NCI-H524 (cell line): ENCODE results near the gene DYNLT4.
"Not testable (repeated sequence)": the region's sequence is repeated elsewhere in the genome, so short reads cannot be mapped to it uniquely, and the experiment has no call there.

Experiments used
- DNase-seq, 2 experiments: peaks; one replicate each; lab custom pipeline; 2025; lab: John Stamatoyannopoulos, UW

Gene DYNLT4

DNA sequence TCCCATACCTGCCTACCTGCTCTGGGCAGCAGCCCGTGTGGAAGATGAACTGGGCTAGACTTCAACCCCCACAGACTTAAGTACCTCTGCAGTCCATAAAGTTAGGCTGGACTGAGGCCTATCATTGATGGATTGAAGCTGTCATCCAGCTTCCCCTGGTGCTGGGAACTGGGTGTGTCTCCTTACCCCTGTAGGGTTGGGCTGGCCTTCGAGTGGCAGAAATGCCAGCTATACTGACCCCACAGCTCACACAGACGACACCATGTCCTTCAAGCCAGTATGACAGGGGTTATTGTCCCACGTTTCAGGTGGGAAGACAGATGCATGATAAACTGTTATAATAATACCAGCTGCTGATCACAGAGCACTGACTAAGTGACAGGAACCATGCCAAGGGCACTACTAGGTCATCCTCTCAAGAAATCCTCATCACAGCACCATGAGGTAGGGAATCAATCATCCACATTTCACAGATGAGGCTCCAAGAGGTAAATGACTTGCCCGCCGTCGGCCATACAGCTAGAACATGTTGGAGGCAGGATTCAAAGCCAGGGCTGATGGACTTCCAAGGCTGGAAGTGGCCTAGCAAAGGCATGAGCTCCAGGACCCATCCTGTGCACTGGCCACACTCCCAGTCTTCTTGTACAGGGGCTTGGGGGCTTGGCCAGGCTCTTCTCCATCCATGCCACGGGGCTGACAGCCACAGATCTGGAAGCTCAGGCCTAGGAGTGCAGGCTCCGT lies 18.9 kb downstream of the DYNLT4 start, which contains the start of gene BEST4:
Gene BEST4 (minus strand): TSS at position 51 of the 741 bp plus-strand sequence. CDS start 465 bp downstream, outside the sequence.
- no peak for DNase-seq

DNA sequence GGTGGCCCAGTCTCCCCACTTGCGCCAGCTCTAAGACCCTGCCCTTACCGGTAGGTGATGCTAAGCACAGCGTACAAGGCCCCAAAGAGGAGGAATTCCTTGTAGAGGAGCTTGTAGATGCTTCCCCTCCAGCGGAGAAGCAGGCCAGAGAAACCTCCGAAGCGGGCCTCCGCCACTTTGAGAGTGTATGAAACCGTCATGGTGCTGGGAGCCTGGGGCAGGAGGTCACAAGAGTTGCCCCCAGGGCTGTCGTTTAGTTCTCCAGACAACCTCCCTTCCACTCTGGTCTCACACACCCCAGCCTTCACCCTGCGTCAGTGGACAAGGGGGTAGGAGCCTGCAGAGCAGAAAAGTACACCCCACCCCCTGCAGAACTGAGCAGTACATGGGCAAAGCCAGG lies 19.6 kb downstream of the DYNLT4 start:
- no peak for DNase-seq

DNA sequence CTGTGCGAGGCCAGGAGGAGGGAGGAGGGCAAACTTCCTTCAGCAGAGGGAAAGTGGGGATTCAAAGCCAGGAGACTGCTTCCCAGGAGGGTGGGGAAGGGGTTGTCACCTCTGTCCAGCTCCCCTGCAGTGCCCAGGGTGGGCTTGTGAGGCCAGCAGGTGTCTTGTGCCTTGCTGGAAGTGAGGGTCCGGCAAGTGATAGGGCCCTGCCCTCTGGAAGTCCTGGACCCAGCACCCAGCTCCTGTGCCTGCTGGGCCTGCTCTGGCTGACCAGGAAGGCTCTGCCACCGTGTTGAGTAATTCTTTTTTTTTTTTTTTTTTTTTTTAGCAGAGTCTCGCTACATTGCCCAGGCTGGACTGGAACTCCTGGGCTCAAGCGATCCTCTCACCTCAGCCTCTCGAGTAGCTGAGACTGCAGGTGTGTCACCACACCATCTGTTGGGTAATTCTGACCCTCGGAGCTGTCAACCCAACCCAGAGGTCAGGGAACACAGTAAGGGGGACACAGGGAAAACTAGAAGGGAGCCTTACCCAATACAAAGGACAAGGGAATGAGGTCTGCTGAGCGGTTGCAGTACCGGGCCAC lies 20.2 kb downstream of the DYNLT4 start:
- no peak for DNase-seq

DNA sequence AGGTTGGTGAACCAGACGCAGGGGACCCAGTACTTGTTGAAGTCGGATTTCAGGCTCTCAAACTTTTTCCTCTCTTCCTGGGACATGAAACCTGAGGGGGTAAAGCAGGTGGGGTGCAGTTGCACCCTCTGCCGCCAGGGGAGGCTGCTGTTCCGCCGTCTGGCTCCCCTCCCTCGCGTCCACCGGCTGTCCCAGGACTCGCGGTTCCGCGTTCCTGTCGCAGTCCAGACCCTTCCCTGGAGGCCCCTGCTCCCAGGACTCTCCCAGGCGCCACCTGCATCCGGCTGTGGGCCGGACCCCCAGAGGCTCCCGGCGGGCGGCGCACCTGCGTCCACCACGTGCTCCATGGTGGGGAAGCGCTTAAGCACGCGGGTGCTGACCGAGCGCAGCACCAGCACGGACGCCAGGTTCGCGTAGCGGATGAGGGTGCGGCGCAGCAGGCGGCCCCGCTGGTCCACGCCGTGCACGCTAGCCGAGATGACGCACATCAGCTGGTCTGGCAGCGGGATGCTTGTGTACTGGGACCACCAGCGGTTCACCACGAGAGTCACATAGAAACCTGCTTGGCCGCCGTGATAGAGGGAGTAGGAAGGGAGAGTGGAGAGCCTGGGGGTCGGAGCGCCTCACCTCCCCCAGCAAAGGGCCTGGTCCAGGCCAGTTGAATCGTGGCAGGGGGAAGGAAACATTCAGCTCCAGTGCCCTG lies 20.9 kb downstream of the DYNLT4 start:
- peak; percentile 19 to 61 for DNase-seq

DNA sequence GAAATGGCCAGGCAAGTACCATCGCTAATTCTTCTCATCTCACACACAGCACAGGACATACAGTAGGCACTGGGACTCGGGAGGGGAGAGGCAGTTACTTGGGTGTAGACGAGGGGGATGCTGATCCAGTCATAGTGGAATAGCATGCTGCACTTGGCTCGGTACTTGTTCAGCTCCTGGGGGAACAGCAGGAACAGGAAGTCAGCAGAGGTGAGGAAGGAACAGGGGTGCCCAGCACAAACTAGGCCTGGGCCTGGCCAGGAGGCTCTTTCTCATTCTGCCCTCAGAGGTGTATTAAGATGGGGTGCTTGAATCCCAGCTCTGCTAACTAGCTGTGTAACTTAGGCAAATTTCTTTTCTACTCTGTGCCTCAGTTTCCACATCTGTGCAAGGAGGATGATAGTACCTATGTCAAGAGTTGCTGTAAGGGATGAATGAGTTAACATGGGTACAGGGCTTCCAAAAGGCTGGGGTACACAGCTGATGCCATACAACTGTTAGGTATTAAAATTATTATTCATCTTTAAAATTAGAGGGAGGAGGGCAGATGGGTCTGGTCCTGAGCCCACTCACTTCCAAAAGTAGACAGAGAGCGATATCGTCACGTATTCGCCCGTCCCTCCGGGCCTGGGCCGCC lies 21.5 kb downstream of the DYNLT4 start:
- no peak for DNase-seq

DNA sequence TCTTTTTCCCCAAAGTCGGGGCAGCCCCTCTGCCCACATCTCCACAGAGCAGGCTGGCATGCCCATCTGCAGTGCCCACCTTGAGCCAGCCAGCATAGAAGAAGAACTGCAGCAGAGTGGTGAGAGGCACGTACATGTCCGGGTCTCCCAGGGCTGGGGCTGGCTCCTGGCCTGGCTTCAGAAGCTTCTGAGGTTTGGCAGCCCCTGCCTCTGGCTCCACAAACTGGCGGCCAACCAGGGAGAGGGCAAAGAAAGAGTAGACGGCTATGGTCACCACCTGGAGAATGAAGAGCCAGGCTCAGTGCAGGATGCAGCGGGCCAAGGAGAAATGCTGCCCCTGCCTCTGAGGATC lies 22.1 kb downstream of the DYNLT4 start:
- DNase-seq, result no peak

DNA sequence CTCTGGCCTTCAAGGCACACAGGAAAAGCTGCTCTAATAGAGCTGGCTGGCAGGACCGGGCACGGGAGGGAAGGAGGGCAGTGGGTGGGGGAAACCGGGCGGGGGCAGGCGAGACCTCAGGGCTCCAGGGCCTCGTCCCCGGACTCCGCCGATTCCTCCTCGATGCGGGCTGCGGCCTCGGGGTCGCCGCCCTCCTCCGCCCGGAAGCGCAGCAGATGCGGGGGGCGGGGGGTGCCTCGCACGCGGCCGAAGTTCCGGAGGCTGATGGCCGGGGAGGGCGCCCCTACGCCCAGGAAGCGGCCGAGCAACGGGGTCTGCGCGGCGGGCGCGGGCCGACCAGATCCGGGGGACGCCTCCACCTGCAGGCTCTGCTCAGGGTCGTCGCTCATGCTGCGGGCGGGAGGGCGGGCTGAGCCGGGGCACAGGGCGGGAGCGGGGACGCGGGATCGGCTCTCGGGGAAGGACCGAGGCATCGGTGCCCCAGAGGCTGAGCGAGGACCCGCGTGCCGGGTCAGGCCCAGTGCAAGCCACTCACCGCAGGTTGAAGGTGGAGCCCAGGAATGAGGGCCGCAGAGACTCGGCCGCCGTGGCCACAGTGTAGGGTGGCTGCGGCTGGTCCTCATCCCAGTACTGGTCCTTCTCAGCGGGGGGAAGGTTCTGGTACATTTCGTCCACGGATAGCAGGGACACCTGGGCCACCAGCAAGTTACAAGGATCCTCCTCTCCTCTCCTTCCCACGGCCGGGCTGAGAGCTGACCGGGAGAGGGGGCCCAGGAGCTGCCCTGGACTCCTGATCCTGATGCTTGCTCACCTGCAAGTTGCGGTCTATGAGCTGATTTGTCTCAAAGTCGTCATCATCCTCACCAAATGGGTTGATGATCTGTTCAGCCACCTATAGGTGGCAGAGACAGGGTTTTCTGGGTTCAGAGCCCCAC lies 22.8 kb downstream of the DYNLT4 start:
- DNase-seq, result peak in 1 of 2 experiments; percentile 28

DNA sequence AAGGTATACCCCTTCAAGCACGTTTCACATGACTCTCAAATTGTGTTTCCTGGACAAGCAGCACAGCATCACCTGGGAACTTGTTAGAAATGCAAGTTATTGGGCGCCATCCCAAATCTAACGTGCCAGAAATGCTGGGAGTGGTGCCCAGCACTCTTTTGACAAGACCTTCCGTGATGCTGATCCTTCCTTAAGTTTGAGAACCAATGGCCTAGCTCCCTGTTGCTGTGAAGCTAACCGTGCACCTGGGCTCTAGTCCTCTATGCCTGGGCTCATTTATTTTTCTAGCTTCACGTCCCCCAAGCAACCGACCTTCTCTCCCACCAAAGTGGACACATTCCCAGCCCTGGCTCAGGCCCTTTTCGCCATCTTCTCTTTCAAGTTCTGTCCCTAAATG lies 23.5 kb downstream of the DYNLT4 start:
- no peak for DNase-seq

DNA sequence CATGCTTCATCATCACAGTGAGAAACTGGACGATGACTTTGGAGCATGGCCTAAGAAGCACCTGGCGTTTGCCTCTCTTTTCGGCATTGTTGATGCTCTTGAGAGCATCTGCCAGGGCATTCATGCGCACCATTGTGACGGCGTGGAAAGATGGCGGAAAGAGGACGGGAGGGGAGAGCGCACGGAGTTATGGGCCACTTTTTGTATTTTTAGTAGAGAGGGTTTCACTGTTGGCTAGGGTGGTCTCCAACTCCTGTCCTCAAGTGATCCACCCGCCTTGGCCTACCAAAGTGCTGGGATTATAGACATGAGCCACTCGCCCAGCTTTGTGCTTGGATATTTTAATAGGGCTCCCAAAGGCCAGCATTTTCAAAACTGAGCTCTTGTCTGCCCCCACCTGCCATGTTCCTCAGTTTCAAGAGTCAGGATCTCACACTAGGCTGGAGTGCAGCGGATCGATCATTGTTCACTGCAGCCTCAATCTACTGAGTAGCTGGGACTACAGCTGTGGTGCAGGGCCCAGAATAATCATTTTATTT lies 26.5 kb downstream of the DYNLT4 start:
- no peak for DNase-seq

DNA sequence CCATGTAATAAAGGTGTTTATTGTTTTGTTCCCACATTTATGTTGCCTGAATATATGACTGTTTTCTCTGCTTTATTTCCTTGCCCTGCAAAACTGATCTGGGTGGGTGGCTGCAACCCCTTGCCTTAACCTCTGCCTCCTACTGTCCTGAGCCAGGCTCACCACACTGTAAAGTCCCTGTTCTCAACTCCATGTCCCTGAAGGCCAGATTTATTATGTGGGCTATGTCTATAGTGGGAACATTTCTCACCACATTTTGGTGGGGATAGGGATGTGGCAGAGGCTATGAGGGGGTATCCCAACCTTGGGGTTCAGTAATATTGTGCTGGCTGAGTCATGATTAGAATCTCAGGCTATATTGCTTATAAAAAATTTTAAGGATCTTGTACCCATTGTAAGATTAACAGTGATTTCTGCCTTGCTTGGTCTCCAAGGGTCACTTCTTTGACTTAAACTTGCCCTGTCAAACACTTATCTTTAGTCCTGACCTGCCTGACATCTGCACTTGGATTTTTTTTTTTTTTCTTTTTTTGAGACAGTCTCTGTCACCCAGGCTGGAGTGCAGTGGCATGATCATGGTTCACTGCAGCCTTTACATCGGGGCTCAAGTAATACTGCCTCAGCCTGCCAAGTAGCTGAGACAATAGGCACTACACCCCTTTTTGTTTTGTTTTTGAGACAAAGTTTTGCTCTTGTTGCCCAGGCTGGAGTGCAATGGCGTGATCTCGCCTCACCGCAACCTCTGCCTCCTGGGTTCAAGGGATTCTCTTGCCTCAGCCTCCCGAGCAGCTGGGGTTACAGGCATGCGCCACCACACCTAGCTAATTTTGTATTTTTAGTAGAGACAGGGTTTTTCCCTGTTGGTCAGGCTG lies 28.2 kb downstream of the DYNLT4 start:
- no peak for DNase-seq

DNA sequence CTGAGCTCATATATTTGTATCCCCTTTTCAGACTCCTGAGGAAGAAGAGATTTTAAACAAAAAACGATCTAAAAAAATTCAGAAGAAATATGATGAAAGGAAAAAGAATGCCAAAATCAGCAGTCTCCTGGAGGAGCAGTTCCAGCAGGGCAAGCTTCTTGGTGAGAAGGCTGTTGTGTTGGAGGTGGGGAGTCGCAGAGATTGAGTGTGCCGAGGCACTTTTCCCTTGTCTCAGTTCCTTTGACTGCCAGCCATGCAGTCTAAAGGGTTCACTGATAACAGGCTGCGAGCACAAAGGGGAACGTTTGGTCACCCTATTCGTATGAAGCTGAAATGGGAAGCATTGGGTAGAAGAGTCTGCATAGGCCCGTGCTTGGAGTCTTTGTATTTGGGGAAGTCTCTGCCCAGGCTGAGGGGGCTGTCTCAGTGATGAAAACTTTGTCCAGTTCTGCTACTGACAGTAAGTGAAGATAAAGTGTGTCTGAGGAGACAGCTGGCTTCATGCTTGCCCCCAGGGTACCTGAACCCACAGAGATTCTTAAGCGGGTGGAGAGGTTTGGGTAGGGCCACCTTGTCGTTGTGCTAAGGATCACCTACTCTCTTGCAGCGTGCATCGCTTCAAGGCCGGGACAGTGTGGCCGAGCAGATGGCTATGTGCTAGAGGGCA lies 29.0 kb downstream of the DYNLT4 start:
- no peak for DNase-seq

DNA sequence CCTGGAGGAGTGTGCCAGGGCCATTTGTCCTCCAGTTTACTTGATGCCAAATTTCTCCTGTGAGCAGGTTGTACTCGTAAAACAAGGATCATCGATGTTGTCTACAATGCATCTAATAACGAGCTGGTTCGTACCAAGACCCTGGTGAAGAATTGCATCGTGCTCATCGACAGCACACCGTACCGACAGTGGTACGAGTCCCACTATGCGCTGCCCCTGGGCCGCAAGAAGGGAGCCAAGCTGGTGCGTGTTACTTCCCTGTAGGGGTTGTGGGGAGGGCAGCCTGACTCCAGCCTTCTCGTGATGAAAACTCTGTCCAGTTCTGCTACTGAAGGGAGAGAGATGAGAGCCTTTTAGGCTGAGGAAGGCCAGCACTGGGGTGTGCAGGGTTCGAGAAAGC lies 29.6 kb downstream of the DYNLT4 start:
- no peak for DNase-seq

DNA sequence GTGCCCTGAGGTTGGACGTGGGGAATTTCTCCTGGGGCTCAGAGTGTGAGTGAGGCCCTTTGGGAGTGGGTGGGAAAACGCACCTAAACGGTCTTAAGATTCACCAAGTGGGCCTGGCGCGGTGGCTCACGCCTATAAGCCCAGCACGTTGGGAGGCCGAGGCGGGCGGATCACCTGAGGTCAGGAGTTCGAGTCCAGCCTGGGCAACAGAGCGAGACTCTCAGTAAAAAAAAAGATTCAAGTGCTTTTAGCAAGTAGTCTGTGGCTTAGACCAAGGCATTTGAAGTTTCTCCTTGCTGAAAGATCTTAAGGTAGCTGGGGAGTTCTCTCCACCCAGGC lies 30.5 kb downstream of the DYNLT4 start:
- no peak for DNase-seq

DNA sequence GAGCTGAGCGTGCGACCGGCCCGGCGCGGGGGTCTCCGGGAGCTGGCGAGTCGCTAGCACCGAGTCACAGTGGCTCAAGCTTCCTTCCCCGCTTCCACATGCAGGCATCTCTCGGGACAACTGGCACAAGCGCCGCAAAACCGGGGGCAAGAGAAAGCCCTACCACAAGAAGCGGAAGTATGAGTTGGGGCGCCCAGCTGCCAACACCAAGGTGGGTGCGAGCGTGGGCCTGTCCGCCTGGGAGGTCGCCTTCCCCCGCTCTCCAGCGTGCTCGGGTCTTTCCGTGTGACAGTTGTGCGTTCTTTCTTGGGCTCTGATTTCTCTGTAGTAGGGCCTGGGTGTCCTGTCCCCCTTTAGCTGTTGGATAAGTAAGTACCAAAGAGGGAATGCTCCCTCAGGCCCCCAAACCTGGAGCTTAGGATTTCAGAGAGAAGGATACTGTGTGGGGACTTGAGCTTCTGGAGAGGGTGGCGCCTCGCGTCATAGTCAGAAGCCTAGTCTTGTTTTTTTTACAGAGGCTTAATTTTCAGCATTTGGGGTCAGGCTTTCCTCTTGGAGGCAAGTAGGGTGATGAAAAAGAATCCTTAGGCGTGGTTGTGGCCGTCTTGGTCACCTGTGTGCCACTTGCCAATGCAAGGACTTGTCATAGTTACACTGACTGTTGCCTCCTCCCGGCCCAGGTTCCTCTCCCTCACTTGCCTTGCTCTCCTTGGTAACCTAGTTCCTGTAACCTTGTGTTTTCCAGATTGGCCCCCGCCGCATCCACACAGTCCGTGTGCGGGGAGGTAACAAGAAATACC lies 31.0 kb downstream of the DYNLT4 start:
- DNase-seq, result no peak

DNA sequence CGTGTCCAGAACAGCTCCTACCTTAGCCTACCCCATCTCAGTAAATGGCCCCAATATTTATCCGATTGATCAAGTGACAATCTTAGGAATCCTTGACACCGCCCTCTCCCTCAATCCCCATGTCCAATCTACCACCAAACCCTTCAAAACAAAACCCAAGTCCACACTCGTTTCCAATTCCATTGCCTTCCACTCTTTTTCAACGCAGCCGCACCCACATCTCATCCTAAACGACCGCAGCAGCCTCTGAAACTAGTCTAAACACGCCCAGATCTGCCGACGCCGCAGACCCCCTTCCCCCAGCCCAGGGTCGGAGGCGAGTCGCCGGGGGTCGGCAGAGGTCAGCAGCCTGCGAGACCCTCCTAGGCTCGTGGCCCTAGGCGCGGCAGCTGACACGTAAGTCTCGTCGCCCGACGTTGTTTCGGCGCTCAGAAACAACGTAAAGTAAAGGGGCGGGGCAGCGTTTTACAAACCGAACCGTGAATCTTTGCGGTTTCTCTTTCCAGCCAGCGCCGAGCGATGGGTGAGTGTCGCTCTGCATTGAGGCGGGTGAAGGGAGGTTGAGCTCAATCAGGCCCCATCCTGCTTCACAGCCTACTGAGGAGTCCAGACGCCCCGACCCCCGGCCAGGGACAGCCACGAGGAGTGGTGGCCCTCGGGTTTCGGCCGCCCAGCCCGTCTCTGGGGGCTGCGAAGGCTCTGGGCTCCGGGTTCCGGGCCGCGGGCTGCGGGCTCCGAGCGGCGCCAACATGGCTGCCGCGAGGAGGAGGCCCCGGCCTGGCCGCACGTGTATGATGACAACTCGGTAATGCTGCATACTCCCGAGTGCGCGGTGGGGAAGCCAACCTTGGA lies 31.8 kb downstream of the DYNLT4 start, which contains the start of gene RPS8:
Gene RPS8 (plus strand): TSS at position 463 of the 852 bp plus-strand sequence. CDS start 57 bp downstream, at position 520.
- peak; percentile 90 for DNase-seq

DNA sequence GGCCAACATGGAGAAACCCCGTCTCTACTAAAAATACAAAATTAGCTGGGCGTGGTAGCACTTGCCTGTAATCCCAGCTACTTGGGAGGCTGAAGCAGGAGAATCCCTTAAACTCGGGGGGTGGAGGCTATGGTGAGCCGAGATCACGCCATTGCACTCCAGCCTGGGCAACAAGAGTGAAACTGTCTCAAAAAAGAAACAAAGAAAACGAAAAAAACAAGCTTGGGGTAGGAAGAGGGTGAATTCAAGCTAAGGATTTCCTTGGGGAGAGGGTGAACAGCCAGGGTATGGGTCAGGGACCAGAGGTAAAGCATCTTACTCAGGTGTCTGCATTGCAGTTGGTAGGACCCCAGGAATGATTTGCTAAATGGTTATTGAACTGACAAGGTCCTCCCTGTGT lies 40.7 kb downstream of the DYNLT4 start:
- DNase-seq, result not testable (repeated sequence)

DNA sequence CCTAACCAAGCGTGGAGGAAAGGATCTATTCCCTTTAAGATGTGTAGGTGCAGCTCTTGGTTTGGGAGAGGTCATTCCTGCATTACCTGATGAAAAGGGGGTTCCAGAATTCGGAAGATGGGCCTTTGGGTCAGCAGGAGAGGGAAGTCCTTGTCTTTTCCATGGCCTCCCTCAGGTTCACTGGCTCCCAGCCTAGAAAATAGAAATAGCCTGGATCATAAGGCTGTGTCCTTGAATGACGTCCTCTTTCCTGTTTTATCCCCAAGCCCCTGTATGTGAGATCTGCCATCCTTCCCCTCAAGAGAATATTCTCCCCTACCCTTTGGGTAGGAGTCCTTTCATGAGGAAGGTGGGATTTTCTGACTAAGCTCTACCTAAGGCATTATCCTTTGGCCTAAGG lies 46.3 kb downstream of the DYNLT4 start:
- no peak for DNase-seq

DNA sequence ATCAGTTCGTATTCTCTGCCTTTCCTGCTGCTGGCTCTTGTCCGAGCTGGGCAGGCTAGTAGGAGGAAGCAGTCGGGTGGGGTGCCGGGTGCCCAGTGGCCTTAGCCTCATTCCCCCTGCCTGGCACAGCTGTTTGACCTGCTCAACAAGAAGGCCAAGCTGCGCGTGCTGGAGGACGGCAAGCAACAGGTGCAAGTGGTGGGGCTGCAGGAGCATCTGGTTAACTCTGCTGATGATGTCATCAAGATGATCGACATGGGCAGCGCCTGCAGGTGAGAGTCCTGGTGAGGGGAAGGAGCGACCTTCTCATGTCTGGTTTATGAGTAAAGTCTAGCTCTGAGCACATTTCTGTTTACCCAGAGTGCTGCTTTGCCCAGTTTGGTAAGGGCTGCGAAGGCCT lies 48.1 kb downstream of the DYNLT4 start:
- no peak for DNase-seq
